Measurements from ENCODE around the gene PROCA1.

GRCh38 chr17:28685366-28685765 lies 26.3 kb downstream of the PROCA1 start:
- TF ChIP-seq CTCF (conservative IDR thresholded peaks at IDR 0.05) (no peak), EZH2 (IDR thresholded peaks at IDR 0.05; ENCODE audit: low read depth) (no peak)
